Mesendoderm (in vitro differentiated cells): Measurements from ENCODE around the gene TRPV5.

Experiments
- DNase-seq: peaks from one replicate; pipeline ENCODE4 v3.0.0; 2013
- H2AK5ac ChIP-seq: 2 replicates; pipeline ENCODE4 v1.6.1; 2013; ENCODE audit warnings: low read length, inconsistent platforms
- H2BK120ac ChIP-seq: 2 replicates; pipeline ENCODE4 v1.6.1; 2013; ENCODE audit warnings: low read depth, mild to moderate bottlenecking, low read length, moderate library complexity, mixed read lengths
- H2BK15ac ChIP-seq: replicated peaks from 2 replicates; pipeline ENCODE4 v1.6.1; 2013; ENCODE audit warnings: low read depth, mild to moderate bottlenecking, moderate library complexity
- H2BK5ac ChIP-seq: 2 replicates; pipeline ENCODE4 v1.6.1; 2013; ENCODE audit warnings: low read length, inconsistent platforms
- H3K18ac ChIP-seq: 2 replicates; pipeline ENCODE4 v1.6.1; 2013; ENCODE audit warnings: mild to moderate bottlenecking, low read length, mixed read lengths
- H3K23ac ChIP-seq: one replicate; pipeline ENCODE4 v1.6.1; 2013; ENCODE audit warnings: low read length
- H3K27ac ChIP-seq: 2 replicates; pipeline ENCODE4 v1.5.1; 2013; ENCODE audit warnings: low read depth, mild to moderate bottlenecking, inconsistent platforms, low read length, moderate library complexity
- H3K27me3 ChIP-seq: 2 replicates; pipeline ENCODE4 v1.6.1; 2013; ENCODE audit warnings: low read length, control low read depth, mild to moderate bottlenecking, inconsistent platforms; ENCODE audit not compliant: insufficient read depth, poor library complexity
- H3K36me3 ChIP-seq: 2 replicates; pipeline ENCODE4 v1.6.1; 2013; ENCODE audit warnings: low read length, inconsistent platforms; ENCODE audit not compliant: control insufficient read depth, insufficient read depth
- H3K4ac ChIP-seq: one replicate; pipeline ENCODE4 v1.6.1; 2013; ENCODE audit warnings: low read depth, mild to moderate bottlenecking, low read length, moderate library complexity
- H3K4me1 ChIP-seq: 2 replicates; pipeline ENCODE4 v1.6.1; 2013; ENCODE audit warnings: low read depth, low read length, inconsistent platforms; ENCODE audit not compliant: control insufficient read depth
- H3K4me2 ChIP-seq: 2 replicates; pipeline ENCODE4 v1.6.1; 2013; ENCODE audit warnings: low read length
- H3K4me3 ChIP-seq: 2 replicates; pipeline ENCODE4 v1.5.1; 2013; ENCODE audit warnings: mild to moderate bottlenecking, low read length
- H3K56ac ChIP-seq: one replicate; pipeline ENCODE4 v1.6.1; 2013; ENCODE audit warnings: low read length
- H3K79me1 ChIP-seq: 2 replicates; pipeline ENCODE4 v1.6.1; 2013; ENCODE audit warnings: low read length, inconsistent platforms
- H3K79me2 ChIP-seq: 2 replicates; pipeline ENCODE4 v1.6.1; 2013; ENCODE audit warnings: mild to moderate bottlenecking, low read length; ENCODE audit not compliant: control insufficient read depth, insufficient read depth
- H3K9ac ChIP-seq: 2 replicates; pipeline ENCODE4 v1.6.1; 2013; ENCODE audit warnings: low read length, inconsistent platforms
- H4K5ac ChIP-seq: one replicate; pipeline ENCODE4 v1.6.1; 2013; ENCODE audit warnings: low read length
- H4K8ac ChIP-seq: one replicate; pipeline ENCODE4 v1.6.1; 2013; ENCODE audit warnings: low read depth, mild to moderate bottlenecking, control low read depth, low read length, moderate library complexity
- WGBS: extraction: QIAGEN DNeasy Blood & Tissue Kit; methylation state at CpG from one replicate; pipeline ENCODE4 v1.1.7; 2013; ENCODE audit warnings: low lambda C conversion rate, missing lambda C conversion rate; ENCODE audit not compliant: insufficient coverage; ENCODE audit errors: extremely low coverage; 5-methylcytosine and 5-hydroxymethylcytosine counted together

The TRPV5 gene

GRCh38 chr7:142939226-142939910 is 5.8 kb upstream of the TRPV5 start, which contains the start of gene LLCFC1:
Gene LLCFC1, plus strand, starts transcription at chr7:142939484. Its CDS starts 138 bp downstream, at chr7:142939622.
- Histone ChIP-seq H2AK5ac (no peak within 1 kb of the TSS), H4K5ac (no peak within 1 kb of the TSS), H3K79me1 (no peaks in the 10 kb centered on the region), H4K8ac (no peak within 1 kb of the TSS), H3K4me3 (no peak within 1 kb of the TSS), H3K56ac (no peak within 1 kb of the TSS), H3K4me2 (no peak within 1 kb of the TSS), H3K9ac (no peak within 1 kb of the TSS), H2BK120ac (no peak within 1 kb of the TSS), H3K36me3 (no peaks in the 10 kb centered on the region), H3K27me3 (no peaks in the 10 kb centered on the region), H3K4me1 (no peaks in the 10 kb centered on the region), H3K18ac (no peak within 1 kb of the TSS), H3K23ac (peak within 1 kb of the TSS; percentile 74), H2BK15ac (no peak within 1 kb of the TSS), H3K27ac (no peak within 1 kb of the TSS), H3K4ac (no peak within 1 kb of the TSS), H3K79me2 (no peaks in the 10 kb centered on the region), H2BK5ac (no peak within 1 kb of the TSS)
- WGBS, result no CpG with 5 or more reads among the region's 10 CpGs
- DNase-seq, result peak; percentile 86

GRCh38 chr7:142938611-142939010 is 5.1 kb upstream of the TRPV5 start:
- H3K36me3 ChIP-seq, result no peaks in the 10 kb centered on the region
- H2BK5ac ChIP-seq, result no peak overlapping the region
- no peak overlapping the region for H2AK5ac ChIP-seq
- no peak overlapping the region for H3K4me2 ChIP-seq
- no peak overlapping the region for H2BK120ac ChIP-seq
- H3K23ac ChIP-seq, result no peak overlapping the region
- H3K56ac ChIP-seq, result no peak overlapping the region
- H3K27me3 ChIP-seq, result no peaks in the 10 kb centered on the region
- DNase-seq, result no peak
- no peak overlapping the region for H3K4me3 ChIP-seq
- WGBS, result no CpG with 5 or more reads among the region's 4 CpGs
- H3K9ac ChIP-seq, result no peak overlapping the region
- no peak overlapping the region for H2BK15ac ChIP-seq
- H3K27ac ChIP-seq, result no peak overlapping the region
- no peak overlapping the region for H3K4ac ChIP-seq
- no peaks in the 10 kb centered on the region for H3K79me2 ChIP-seq
- no peak overlapping the region for H4K5ac ChIP-seq
- H3K4me1 ChIP-seq, result no peaks in the 10 kb centered on the region
- H3K18ac ChIP-seq, result no peak overlapping the region
- no peaks in the 10 kb centered on the region for H3K79me1 ChIP-seq
- no peak overlapping the region for H4K8ac ChIP-seq

GRCh38 chr7:142935941-142936565 is 2.5 kb upstream of the TRPV5 start:
- no peak for DNase-seq
- no peak overlapping the region for H4K5ac ChIP-seq
- H3K27ac ChIP-seq, result no peak overlapping the region
- H3K4me1 ChIP-seq, result no peaks in the 10 kb centered on the region
- no peak overlapping the region for H3K9ac ChIP-seq
- H3K4me3 ChIP-seq, result no peak overlapping the region
- no peak overlapping the region for H2AK5ac ChIP-seq
- no peak overlapping the region for H3K23ac ChIP-seq
- H3K18ac ChIP-seq, result no peak overlapping the region
- H4K8ac ChIP-seq, result no peak overlapping the region
- no peak overlapping the region for H3K4me2 ChIP-seq
- no peak overlapping the region for H3K4ac ChIP-seq
- H3K56ac ChIP-seq, result no peak overlapping the region
- no peak overlapping the region for H2BK120ac ChIP-seq
- no CpG with 5 or more reads among the region's 12 CpGs for WGBS
- no peak overlapping the region for H2BK15ac ChIP-seq
- H2BK5ac ChIP-seq, result no peak overlapping the region
- no peaks in the 10 kb centered on the region for H3K79me2 ChIP-seq
- no peaks in the 10 kb centered on the region for H3K36me3 ChIP-seq
- H3K27me3 ChIP-seq, result no peaks in the 10 kb centered on the region
- no peaks in the 10 kb centered on the region for H3K79me1 ChIP-seq

GRCh38 chr7:142934056-142934455 is 510 bp upstream of the TRPV5 start:
- WGBS, result no CpG with 5 or more reads among the region's 12 CpGs
- Histone ChIP-seq H3K18ac (no peak overlapping the region), H3K36me3 (no peaks in the 10 kb centered on the region), H3K27me3 (no peaks in the 10 kb centered on the region), H2BK5ac (no peak overlapping the region), H3K9ac (no peak overlapping the region), H2BK120ac (no peak overlapping the region), H3K79me2 (no peaks in the 10 kb centered on the region), H3K4me1 (no peaks in the 10 kb centered on the region), H3K4me2 (no peak overlapping the region), H3K23ac (no peak overlapping the region), H2AK5ac (no peak overlapping the region), H4K5ac (no peak overlapping the region), H3K27ac (no peak overlapping the region), H3K4ac (no peak overlapping the region), H4K8ac (no peak overlapping the region), H3K56ac (no peak overlapping the region), H2BK15ac (no peak overlapping the region), H3K4me3 (no peak overlapping the region), H3K79me1 (no peaks in the 10 kb centered on the region)
- DNase-seq, result no peak

GRCh38 chr7:142933092-142933475 is 462 bp downstream of the TRPV5 start:
- Histone ChIP-seq H3K4me3 (no peak overlapping the region), H3K27me3 (no peaks in the 10 kb centered on the region), H2BK5ac (no peak overlapping the region), H3K23ac (no peak overlapping the region), H2BK15ac (no peak overlapping the region), H4K5ac (no peak overlapping the region), H3K27ac (no peak overlapping the region), H4K8ac (no peak overlapping the region), H2AK5ac (no peak overlapping the region), H3K56ac (no peak overlapping the region), H3K36me3 (no peaks in the 10 kb centered on the region), H3K4ac (no peak overlapping the region), H3K4me2 (no peak overlapping the region), H3K79me2 (no peaks in the 10 kb centered on the region), H3K18ac (no peak overlapping the region), H3K4me1 (no peaks in the 10 kb centered on the region), H3K9ac (no peak overlapping the region), H3K79me1 (no peaks in the 10 kb centered on the region), H2BK120ac (no peak overlapping the region)
- no peak for DNase-seq
- no CpG with 5 or more reads among the region's 7 CpGs for WGBS
